ENCODE results near the gene PPP1R3E.

PPP1R3E gene

GRCh38 chr14:23322568-23323517 is 20.2 kb upstream of the PPP1R3E start:
- DNase-seq = no peak

- no peak for DNase-seq
Observed at GRCh38 chr14:23321572-23322547, 19.2 kb upstream of the PPP1R3E start.

- peak; percentile 99 for DNase-seq
Observed at GRCh38 chr14:23320584-23321571, 18.2 kb upstream of the PPP1R3E start, which contains the start of gene PABPN1. TSS of gene PABPN1 (plus strand) at chr14:23321457. CDS start at chr14:23321470, 13 bp downstream.

- DNase-seq = no peak
Observed at GRCh38 chr14:23319746-23320583, 17.3 kb upstream of the PPP1R3E start.

GRCh38 chr14:23316300-23316699 is 13.6 kb upstream of the PPP1R3E start:
- no peak for DNase-seq

GRCh38 chr14:23310546-23310945 is 7.9 kb upstream of the PPP1R3E start:
- DNase-seq = no peak

- no peak for DNase-seq
Observed at GRCh38 chr14:23308721-23309445, 6.2 kb upstream of the PPP1R3E start.

GRCh38 chr14:23307687-23308644 is 5.3 kb upstream of the PPP1R3E start:
- DNase-seq = no peak

GRCh38 chr14:23307146-23307530 is 4.5 kb upstream of the PPP1R3E start:
- no peak for DNase-seq

- DNase-seq = peak; percentile 93
Observed at GRCh38 chr14:23306412-23307145, 3.9 kb upstream of the PPP1R3E start, which contains the start of gene BCL2L2. TSS of gene BCL2L2 (plus strand) at chr14:23306833. CDS start at chr14:23307768, 935 bp downstream.

GRCh38 chr14:23301969-23302289 is 730 bp downstream of the PPP1R3E start:
- DNase-seq = peak; percentile 59

GRCh38 chr14:23301288-23301968 is 1.2 kb downstream of the PPP1R3E start:
- peak; percentile 99 for DNase-seq

- DNase-seq = no peak
Observed at GRCh38 chr14:23300687-23301223, 1.9 kb downstream of the PPP1R3E start.

GRCh38 chr14:23299986-23300686 is 2.5 kb downstream of the PPP1R3E start:
- DNase-seq = no peak

- DNase-seq = no peak
Observed at GRCh38 chr14:23299211-23299957, 3.3 kb downstream of the PPP1R3E start.
